HEK293T (cell line): ENCODE measurements around the gene USP43.

Experiments used
- ARNT ChIP-seq: fragments of 450-650 bp; IDR thresholded peaks from 2 replicates; pipeline ENCODE4 v1.6.1; 2017; ENCODE audit warnings: mild to moderate bottlenecking
- FOXK2 ChIP-seq: fragments of 450-650 bp; IDR thresholded peaks from 2 replicates; pipeline ENCODE4 v1.6.1; 2016; ENCODE audit warnings: mild to moderate bottlenecking
- SP1 ChIP-seq: fragments of 450-650 bp; IDR thresholded peaks from 2 replicates; pipeline ENCODE4 v1.6.1; 2017
- TF ChIP-seq, protein P1 (sequence below): fragments of 450-650 bp; IDR thresholded peaks from 2 replicates; pipeline ENCODE4 v1.6.1; 2016

DNA sequence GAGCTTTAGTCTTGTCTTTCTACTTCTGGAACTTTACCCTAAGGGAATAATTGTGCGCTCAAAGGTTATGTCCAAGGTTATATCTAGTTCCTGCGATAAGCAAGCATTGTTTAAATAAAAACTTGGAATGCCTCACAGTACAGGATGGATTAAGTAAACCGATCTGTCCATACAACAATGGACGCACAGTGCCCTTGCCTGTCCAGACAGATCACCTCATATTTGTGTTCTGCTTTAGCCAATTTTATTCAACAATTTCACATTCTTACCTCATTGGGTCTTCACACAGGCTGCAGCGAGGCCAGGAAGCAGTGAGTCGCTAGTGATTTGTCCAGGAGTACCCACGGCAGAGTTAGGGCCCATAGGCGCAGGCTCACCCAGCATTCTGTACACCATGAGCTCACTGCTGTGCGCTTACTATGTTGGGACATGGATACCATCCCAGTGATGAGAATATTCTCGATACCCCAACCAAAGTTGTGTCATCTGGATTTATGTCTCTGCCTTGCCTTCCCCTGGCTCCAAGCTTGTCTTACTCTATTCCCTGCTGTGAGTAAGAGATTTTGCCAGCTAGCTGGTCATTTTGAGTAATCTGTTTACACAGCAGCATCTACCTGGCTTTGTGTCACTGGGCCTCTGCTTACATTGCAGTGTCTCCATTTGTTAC is 39.8 kb downstream of the USP43 start:
- no peak for TF ChIP-seq ARNT
- TF ChIP-seq SP1: no peak
- TF ChIP-seq, protein P1, sequence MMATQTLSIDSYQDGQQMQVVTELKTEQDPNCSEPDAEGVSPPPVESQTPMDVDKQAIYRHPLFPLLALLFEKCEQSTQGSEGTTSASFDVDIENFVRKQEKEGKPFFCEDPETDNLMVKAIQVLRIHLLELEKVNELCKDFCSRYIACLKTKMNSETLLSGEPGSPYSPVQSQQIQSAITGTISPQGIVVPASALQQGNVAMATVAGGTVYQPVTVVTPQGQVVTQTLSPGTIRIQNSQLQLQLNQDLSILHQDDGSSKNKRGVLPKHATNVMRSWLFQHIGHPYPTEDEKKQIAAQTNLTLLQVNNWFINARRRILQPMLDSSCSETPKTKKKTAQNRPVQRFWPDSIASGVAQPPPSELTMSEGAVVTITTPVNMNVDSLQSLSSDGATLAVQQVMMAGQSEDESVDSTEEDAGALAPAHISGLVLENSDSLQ: no peak
- TF ChIP-seq FOXK2: no peak
